HepG2 (cell line): Measurements from ENCODE around the gene AFG1L. TPM values are rescaled to one million over a fixed set of nuclear protein-coding genes. Genes with fewer than 3 reads are reported as not detected.

Source experiments
- BRCA1 ChIP-seq: sonication (generic); formaldehyde crosslinking; IDR thresholded peaks from 2 replicates; pipeline ENCODE4 v1.4.0; 2020; ENCODE audit warnings: missing genetic modification reagents
- CHD4 ChIP-seq: fragments of 200-600 bp; sonication (generic); IDR thresholded peaks from 2 replicates; pipeline ENCODE4 v1.7.0; 2017; ENCODE audit warnings: mild to moderate bottlenecking, low read length, borderline replicate concordance
- ELF4 ChIP-seq: sonication (generic); formaldehyde crosslinking; IDR thresholded peaks from 2 replicates; pipeline ENCODE4 v1.5.0; 2020; ENCODE audit warnings: missing genetic modification reagents, mild to moderate bottlenecking, moderate library complexity, borderline replicate concordance
- FOXA3 ChIP-seq: IDR thresholded peaks from 2 replicates; pipeline ENCODE4 v1.6.1; 2016; ENCODE audit warnings: missing genetic modification reagents, missing compliant biosample characterization
- HNF4A ChIP-seq: sonication (generic); formaldehyde crosslinking; IDR thresholded peaks from 2 replicates; pipeline ENCODE4 v1.4.0; 2020; ENCODE audit warnings: missing genetic modification reagents
- HNRNPLL ChIP-seq: fragments of 200-400 bp; formaldehyde crosslinking; IDR thresholded peaks from 2 replicates; pipeline ENCODE4 v1.6.1; 2017; ENCODE audit warnings: mild to moderate bottlenecking, low read depth, low read length; ENCODE audit not compliant: poor library complexity, severe bottlenecking
- ISX ChIP-seq: sonication (generic); formaldehyde crosslinking; conservative IDR thresholded peaks from 2 replicates; pipeline ENCODE4 v1.5.0; 2020; ENCODE audit warnings: missing genetic modification reagents
- MED1 ChIP-seq: sonication (generic); formaldehyde crosslinking; IDR thresholded peaks from 2 replicates; pipeline ENCODE4 v1.4.0; 2020; ENCODE audit warnings: missing genetic modification reagents
- MXI1 ChIP-seq: IDR thresholded peaks from 3 replicates; pipeline ENCODE4 v1.6.1; 2012; ENCODE audit warnings: low read depth, low read length, inconsistent platforms, borderline replicate concordance
- NR2F6 ChIP-seq, 2 experiments: IDR thresholded peaks; 2 replicates each; pipeline ENCODE4 v1.6.1; 2016; ENCODE audit warnings: antibody characterized with exemption in 1 of 2, mild to moderate bottlenecking in 1 of 2
- PHF5A ChIP-seq: IDR thresholded peaks from one replicate; pipeline ENCODE4 v1.6.1; 2018; ENCODE audit warnings: low read depth, missing genetic modification reagents; ENCODE audit not compliant: unreplicated experiment
- RXRA ChIP-seq: sonication (generic); formaldehyde crosslinking; IDR thresholded peaks from 2 replicates; pipeline ENCODE4 v1.5.1; 2020; ENCODE audit warnings: missing genetic modification reagents
- SNRNP70 ChIP-seq: fragments of 200-400 bp; formaldehyde crosslinking; IDR thresholded peaks from 2 replicates; pipeline ENCODE4 v1.6.1; 2017; ENCODE audit warnings: mild to moderate bottlenecking, low read depth, low read length, moderate library complexity
- TOPORS ChIP-seq: sonication (generic); formaldehyde crosslinking; IDR thresholded peaks from 2 replicates; pipeline ENCODE4 v1.8.0; 2023; ENCODE audit warnings: mild to moderate bottlenecking, missing genetic modification reagents
- ZFP1 ChIP-seq: IDR thresholded peaks from 2 replicates; pipeline ENCODE4 v1.6.1; 2016
- ZNF138 ChIP-seq: sonication (generic); formaldehyde crosslinking; IDR thresholded peaks from 2 replicates; pipeline ENCODE4 v1.5.0; 2020; ENCODE audit warnings: mild to moderate bottlenecking, low read depth, missing genetic modification reagents
- ZNF501 ChIP-seq: sonication (generic); formaldehyde crosslinking; IDR thresholded peaks from 2 replicates; pipeline ENCODE4 v1.5.1; 2020; ENCODE audit warnings: mild to moderate bottlenecking, moderate library complexity, missing genetic modification reagents
- ZSCAN29 ChIP-seq: sonication (generic); formaldehyde crosslinking; conservative IDR thresholded peaks from 2 replicates; pipeline ENCODE4 v1.4.0; 2020; ENCODE audit warnings: mild to moderate bottlenecking, missing genetic modification reagents
- polyA plus RNA-seq, 8 experiments: library from polyadenylated mRNA; depleted of rRNA in 3 of 8; stranded (reverse) in 7 of 8; unstranded in 1 of 8; fragments of >200 nt; fragmentation: Illumina TruSeq in 4 of 8; extraction: Trizol in 4 of 8; gene quantifications; 2 replicates each; pipeline versions ENCODE4 v1.2.1 to v1.2.3, GENCODE V29; 2011 to 2016; ENCODE audit warnings: low read depth in 4 of 8, missing spikeins in 1 of 8, mixed read lengths in 1 of 8; ENCODE audit not compliant: insufficient read depth in 1 of 8
- total RNA-seq, 5 experiments: library from RNA; depleted of rRNA; stranded (reverse); fragments of >200 nt; fragmentation: Illumina TruSeq; extraction: Trizol; gene quantifications; 2 replicates each; pipeline ENCODE4 v1.2.3, GENCODE V29; 2016; ENCODE audit warnings: low read depth in 1 of 5
- TF ChIP-seq, protein P1 (sequence below): IDR thresholded peaks from 2 replicates; pipeline ENCODE4 v1.6.1; 2016; ENCODE audit warnings: missing genetic modification reagents, missing compliant biosample characterization
- TF ChIP-seq, protein P2 (sequence below): sonication (generic); formaldehyde crosslinking; IDR thresholded peaks from 2 replicates; pipeline ENCODE4 v1.4.0; 2020; ENCODE audit warnings: missing genetic modification reagents, mild to moderate bottlenecking, borderline replicate concordance
- TF ChIP-seq, protein P3 (sequence below): sonication (generic); formaldehyde crosslinking; IDR thresholded peaks from 2 replicates; pipeline ENCODE4 v1.5.0; 2020; ENCODE audit warnings: missing genetic modification reagents
- TF ChIP-seq, protein P4 (sequence below): sonication (generic); formaldehyde crosslinking; IDR thresholded peaks from 2 replicates; pipeline ENCODE4 v1.5.0; 2020; ENCODE audit warnings: mild to moderate bottlenecking, missing genetic modification reagents, borderline replicate concordance
- TF ChIP-seq, protein P5 (sequence below): sonication (generic); formaldehyde crosslinking; IDR thresholded peaks from 2 replicates; pipeline ENCODE4 v1.5.1; 2020; ENCODE audit warnings: mild to moderate bottlenecking, missing genetic modification reagents, borderline replicate concordance
- TF ChIP-seq, protein P6 (sequence below): sonication (generic); formaldehyde crosslinking; IDR thresholded peaks from 2 replicates; pipeline ENCODE4 v1.8.1; 2023; ENCODE audit warnings: mild to moderate bottlenecking, inconsistent platforms, moderate library complexity, missing genetic modification reagents, borderline replicate concordance

Gene AFG1L
- total and polyA plus RNA-seq, 2 of the 13 experiments (the other 11 are each of a cell fraction or from before 2014, with no cell fraction given) = 3.1 to 14.0 TPM

DNA sequence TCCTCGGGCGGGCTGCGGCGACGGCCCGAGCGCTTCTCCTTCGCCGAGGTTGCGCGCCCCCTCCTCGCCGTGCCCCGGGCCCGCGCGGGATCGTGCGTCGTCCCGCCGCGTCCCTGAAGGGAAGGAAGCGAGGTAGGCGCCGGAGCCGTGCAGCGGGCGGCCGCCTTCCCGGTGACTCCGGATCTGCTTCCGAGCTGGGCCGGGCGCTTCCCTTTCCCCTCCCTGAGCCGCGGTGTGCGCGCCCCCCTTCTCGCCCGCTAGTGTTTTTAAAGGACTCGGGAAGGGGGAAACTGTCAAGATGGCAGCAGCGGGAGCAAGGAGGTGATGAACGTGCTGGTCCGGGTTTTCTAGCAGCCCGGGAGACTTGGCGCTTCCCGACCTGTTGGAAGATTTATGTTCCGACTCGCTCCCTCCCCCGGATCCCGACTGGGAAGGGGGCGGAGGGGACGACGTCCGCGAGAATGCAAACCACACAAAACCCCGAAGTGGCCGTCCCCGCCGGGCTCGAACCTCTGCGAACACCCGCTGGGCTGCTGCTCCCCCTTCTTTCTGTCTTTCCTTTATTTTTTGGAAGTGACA, 265.1 kb downstream of the AFG1L start (continued):
- TF ChIP-seq, protein P1, sequence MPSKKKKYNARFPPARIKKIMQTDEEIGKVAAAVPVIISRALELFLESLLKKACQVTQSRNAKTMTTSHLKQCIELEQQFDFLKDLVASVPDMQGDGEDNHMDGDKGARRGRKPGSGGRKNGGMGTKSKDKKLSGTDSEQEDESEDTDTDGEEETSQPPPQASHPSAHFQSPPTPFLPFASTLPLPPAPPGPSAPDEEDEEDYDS = no peak
- no peak for TF ChIP-seq MXI1
- TF ChIP-seq HNF4A (CRISPR knock-in tag) = no peak
- TF ChIP-seq, protein P2, sequence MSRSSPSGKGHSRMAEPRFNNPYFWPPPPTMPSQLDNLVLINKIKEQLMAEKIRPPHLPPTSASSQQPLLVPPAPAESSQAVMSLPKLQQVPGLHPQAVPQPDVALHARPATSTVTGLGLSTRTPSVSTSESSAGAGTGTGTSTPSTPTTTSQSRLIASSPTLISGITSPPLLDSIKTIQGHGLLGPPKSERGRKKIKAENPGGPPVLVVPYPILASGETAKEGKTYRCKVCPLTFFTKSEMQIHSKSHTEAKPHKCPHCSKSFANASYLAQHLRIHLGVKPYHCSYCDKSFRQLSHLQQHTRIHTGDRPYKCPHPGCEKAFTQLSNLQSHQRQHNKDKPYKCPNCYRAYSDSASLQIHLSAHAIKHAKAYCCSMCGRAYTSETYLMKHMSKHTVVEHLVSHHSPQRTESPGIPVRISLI (CRISPR knock-in tag) = no peak
- no peak for TF ChIP-seq NR2F6 (IDR thresholded peaks at IDR 0.05)
- TF ChIP-seq NR2F6 (CRISPR knock-in tag; IDR thresholded peaks at IDR 0.05) = no peak
- no peak for TF ChIP-seq ZNF138 (CRISPR knock-in tag)
- TF ChIP-seq, protein P3, sequence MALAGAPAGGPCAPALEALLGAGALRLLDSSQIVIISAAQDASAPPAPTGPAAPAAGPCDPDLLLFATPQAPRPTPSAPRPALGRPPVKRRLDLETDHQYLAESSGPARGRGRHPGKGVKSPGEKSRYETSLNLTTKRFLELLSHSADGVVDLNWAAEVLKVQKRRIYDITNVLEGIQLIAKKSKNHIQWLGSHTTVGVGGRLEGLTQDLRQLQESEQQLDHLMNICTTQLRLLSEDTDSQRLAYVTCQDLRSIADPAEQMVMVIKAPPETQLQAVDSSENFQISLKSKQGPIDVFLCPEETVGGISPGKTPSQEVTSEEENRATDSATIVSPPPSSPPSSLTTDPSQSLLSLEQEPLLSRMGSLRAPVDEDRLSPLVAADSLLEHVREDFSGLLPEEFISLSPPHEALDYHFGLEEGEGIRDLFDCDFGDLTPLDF (CRISPR knock-in tag) = 0 out of 2 replicates have a peak, but pooled peaks have one; percentile 14
- no peak for TF ChIP-seq CHD4
- TF ChIP-seq ISX = no peak
- TF ChIP-seq ZNF501 (CRISPR knock-in tag) = no peak
- no peak for TF ChIP-seq SNRNP70
- TF ChIP-seq FOXA3 (CRISPR knock-in tag) = no peak
- no peak for TF ChIP-seq BRCA1 (CRISPR knock-in tag)
- TF ChIP-seq, protein P4, sequence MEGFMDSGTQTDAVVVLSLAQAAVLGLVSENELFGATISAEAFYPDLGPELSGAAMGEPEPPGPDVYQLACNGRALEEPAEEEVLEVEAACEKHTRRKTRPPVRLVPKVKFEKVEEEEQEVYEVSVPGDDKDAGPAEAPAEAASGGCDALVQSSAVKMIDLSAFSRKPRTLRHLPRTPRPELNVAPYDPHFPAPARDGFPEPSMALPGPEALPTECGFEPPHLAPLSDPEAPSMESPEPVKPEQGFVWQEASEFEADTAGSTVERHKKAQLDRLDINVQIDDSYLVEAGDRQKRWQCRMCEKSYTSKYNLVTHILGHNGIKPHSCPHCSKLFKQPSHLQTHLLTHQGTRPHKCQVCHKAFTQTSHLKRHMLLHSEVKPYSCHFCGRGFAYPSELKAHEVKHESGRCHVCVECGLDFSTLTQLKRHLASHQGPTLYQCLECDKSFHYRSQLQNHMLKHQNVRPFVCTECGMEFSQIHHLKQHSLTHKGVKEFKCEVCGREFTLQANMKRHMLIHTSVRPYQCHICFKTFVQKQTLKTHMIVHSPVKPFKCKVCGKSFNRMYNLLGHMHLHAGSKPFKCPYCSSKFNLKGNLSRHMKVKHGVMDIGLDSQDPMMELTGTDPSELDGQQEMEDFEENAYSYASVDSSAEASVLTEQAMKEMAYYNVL (CRISPR knock-in tag) = no peak
- no peak; the same call in 1 of the 2 replicates for TF ChIP-seq RXRA (CRISPR knock-in tag)
- TF ChIP-seq, protein P5, sequence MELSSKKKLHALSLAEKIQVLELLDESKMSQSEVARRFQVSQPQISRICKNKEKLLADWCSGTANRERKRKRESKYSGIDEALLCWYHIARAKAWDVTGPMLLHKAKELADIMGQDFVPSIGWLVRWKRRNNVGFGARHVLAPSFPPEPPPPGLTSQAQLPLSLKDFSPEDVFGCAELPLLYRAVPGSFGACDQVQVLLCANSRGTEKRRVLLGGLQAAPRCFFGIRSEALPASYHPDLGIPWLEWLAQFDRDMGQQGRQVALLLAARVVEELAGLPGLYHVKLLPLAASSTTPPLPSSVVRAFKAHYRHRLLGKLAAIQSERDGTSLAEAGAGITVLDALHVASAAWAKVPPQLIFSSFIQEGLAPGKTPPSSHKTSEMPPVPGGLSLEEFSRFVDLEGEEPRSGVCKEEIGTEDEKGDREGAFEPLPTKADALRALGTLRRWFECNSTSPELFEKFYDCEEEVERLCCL = 0 out of 2 replicates have a peak, but pooled peaks have one; percentile 11
- no peak for TF ChIP-seq TOPORS (CRISPR knock-in tag)
- TF ChIP-seq ELF4 (CRISPR knock-in tag) = 0 out of 2 replicates have a peak, but pooled peaks have one; percentile 15
- TF ChIP-seq ZSCAN29 (CRISPR knock-in tag) = no peak
- no peak for TF ChIP-seq ZFP1 (CRISPR knock-in tag)
- TF ChIP-seq MED1 (CRISPR knock-in tag) = no peak
- TF ChIP-seq HNRNPLL = no peak
- TF ChIP-seq, protein P6, sequence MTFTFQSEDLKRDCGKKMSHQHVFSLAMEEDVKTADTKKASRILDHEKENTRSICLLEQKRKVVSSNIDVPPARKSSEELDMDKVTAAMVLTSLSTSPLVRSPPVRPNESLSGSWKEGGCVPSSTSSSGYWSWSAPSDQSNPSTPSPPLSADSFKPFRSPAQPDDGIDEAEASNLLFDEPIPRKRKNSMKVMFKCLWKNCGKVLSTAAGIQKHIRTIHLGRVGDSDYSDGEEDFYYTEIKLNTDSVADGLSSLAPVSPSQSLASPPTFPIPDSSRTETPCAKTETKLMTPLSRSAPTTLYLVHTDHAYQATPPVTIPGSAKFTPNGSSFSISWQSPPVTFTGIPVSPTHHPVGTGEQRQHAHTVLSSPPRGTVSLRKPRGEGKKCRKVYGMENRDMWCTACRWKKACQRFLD (CRISPR knock-in tag) = no peak
- TF ChIP-seq PHF5A (CRISPR knock-in tag) = no peak
